Body of pancreas (tissue), 4 donors: ENCODE results near the gene EEF1G.

ENCODE experiments used
- CTCF ChIP-seq, 7 experiments: fragments of 450-650 bp in 4 of 7; fragments of 200-600 bp in 3 of 7; sonication (generic) in 3 of 7; IDR thresholded peaks; one replicate each; pipeline ENCODE4 v1.5.1; 2016 to 2019; ENCODE audit warnings: antibody characterized with exemption in 7 of 7
- POLR2A ChIP-seq, 3 donors: fragments of 450-650 bp; IDR thresholded peaks; one replicate each; pipeline ENCODE4 v1.6.1; 2016; ENCODE audit warnings: antibody characterized with exemption in 3 of 3, mild to moderate bottlenecking in 2 of 3

- TF ChIP-seq POLR2A (IDR thresholded peaks at IDR 0.05) (no peak), CTCF (IDR thresholded peaks at IDR 0.05) (no peak)
Measured at GRCh38 chr11:62555464-62556107, 18.1 kb downstream of the EEF1G start.
